GM12864 (cell line): ENCODE results near the gene IGFBP6.

ENCODE experiments used
- DNase-seq: peaks from one replicate; pipeline ENCODE4 v3.0.0-alpha.2; 2011; ENCODE audit warnings: low read depth
- H3K4me3 ChIP-seq: 2 replicates; pipeline ENCODE4 v1.5.1; 2011; ENCODE audit warnings: mild to moderate bottlenecking, low read depth, low read length, control low read depth
- CTCF ChIP-seq: IDR thresholded peaks from 2 replicates; pipeline ENCODE4 v1.5.1; 2011; ENCODE audit warnings: low read depth, mild to moderate bottlenecking, moderate library complexity, low read length, control low read depth, inconsistent platforms; ENCODE audit errors: missing control alignments

Gene IGFBP6

GRCh38 chr12:53120685-53121525 lies 23.4 kb downstream of the IGFBP6 start:
- no peak for TF ChIP-seq CTCF
- no peak overlapping the region for H3K4me3 ChIP-seq
- DNase-seq = no peak

DNA sequence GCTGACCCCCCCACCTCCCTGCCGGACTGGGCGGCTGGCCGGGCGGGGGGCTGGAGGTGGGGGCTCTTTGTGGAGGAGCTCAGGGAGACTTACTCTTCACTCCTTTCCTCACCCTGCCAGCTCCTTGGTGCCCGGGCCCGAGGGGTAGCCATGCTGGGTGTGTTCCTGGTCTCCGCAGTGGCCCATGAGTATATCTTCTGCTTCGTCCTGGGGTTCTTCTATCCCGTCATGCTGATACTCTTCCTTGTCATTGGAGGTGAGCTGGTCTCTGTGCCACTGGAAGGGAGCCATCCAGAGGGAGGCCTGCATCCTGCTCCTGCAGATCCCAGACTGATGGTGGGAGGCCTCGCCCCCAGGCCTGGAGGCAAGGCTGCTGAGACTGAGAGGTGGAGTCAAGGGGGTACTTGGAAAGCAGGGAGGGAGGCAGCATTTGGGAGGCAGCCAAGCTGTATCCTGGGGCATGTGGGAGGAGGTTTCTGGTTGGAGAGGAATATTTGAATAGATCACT lies 25.5 kb downstream of the IGFBP6 start:
- H3K4me3 ChIP-seq = no peak overlapping the region
- no peak for TF ChIP-seq CTCF
- DNase-seq = no peak

DNA sequence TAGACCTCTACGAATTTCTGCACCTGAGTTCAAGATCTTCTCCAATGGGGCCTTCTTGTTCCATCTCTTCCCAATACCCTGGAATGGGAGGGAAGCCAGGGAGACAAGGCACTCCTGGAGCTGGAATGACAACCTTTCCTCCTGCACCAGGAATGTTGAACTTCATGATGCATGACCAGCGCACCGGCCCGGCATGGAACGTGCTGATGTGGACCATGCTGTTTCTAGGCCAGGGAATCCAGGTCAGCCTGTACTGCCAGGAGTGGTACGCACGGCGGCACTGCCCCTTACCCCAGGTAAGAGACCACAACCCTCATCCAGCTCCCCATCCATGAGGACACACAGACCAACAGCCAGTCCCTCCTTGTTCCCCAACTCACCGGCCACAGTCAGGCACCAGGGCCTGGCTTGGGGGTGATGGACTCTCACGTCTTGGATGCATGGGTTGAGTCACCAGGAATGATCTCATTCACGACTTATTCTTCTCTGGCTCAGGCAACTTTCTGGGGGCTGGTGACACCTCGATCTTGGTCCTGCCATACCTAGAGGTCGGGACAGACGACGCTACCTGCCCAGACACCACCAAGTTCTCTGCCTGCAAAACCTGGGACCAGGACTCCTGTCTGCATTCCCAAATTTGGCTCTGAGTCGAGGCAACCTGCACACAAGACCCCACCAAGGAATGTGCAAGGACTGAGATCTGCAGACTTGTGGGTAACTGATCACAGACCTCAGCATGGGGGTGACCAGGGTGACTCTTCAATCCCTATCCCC lies 26.3 kb downstream of the IGFBP6 start:
- TF ChIP-seq CTCF = no peak
- no peak for DNase-seq
- no peak overlapping the region for H3K4me3 ChIP-seq

GRCh38 chr12:53124352-53124723 lies 26.9 kb downstream of the IGFBP6 start:
- DNase-seq = no peak
- H3K4me3 ChIP-seq = no peak overlapping the region
- no peak for TF ChIP-seq CTCF

- no peak overlapping the region for H3K4me3 ChIP-seq
- TF ChIP-seq CTCF = no peak
- no peak for DNase-seq
Observed at GRCh38 chr12:53127169-53127568, 29.7 kb downstream of the IGFBP6 start.

DNA sequence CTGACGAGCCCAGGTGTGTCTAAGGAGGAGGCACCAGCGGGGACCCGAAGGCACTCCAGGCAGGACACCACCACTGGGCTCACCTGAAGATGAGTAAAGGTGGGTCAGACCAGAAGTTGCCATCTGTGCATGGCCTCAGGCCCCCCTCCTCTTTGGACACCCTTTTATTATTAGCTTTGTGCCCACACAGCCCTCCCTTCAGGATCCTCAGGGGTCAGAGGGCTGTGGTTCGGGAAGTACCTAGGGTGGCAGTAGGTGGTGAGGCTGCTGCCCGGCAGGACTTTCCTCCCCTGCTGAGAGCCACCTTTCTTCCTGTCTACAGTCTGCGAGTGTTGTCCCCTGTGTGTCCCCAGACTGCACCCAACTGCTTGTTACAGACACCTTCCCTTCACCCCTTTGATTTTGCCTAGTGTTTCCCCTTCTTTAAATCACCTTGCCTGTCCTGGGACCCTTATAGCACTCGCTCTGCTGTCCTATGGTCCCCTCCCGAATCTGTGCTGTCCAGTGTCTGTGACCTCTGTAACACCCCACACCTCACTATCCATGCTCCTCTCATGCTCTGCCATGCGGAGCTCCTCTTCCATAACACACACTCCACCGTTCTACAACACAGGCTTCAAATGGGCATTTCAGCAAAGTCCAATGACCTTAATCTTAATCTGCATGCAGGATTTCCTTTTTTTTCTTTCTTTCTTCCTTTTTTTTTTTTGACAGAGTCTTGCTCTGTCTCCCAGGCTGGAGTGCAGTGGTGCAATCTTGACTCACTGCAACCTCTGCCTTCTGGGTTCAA lies 31.5 kb downstream of the IGFBP6 start:
- no peak for TF ChIP-seq CTCF
- no peak overlapping the region for H3K4me3 ChIP-seq
- no peak for DNase-seq
